ENCODE measurements around the gene PNPLA5.

PNPLA5 gene

DNA sequence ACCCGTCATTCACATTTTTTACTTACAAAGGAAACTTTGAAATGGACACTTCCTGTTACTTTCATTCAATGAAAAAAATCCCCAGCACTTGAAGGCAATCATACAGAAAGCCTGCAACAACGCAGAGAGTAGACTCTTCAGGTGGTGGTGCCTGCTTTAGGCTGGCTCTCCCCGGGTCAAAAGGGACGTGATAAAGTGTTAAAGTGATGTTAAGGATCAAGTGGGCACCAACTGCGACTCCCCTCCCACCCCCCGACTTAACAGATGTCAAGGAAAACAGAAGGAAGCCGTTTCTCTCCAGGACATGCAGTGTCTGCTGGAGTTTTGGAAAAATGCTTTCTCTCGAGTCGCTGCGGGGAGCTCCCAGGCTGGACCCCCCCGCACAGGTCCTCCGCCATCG is 31.4 kb upstream of the PNPLA5 start:
- Histone ChIP-seq H3K4me1 (ENCODE audit: insufficient read depth, poor library complexity, severe bottlenecking) (peaks cover 34% of the 10 kb centered on the region), H3K27me3 (ENCODE audit: insufficient read depth, poor library complexity, severe bottlenecking) (no peaks in the 10 kb centered on the region), H3K27ac (ENCODE audit: poor library complexity, severe bottlenecking) (peak overlapping the region; percentile 75), H3K9me3 (ENCODE audit: severe bottlenecking) (no peaks in the 10 kb centered on the region), H3K4me3 (ENCODE audit: severe bottlenecking) (peak overlapping the region; percentile 72), H3K36me3 (ENCODE audit: low read depth) (peaks cover 12% of the 10 kb centered on the region)
- TF ChIP-seq, protein P1, sequence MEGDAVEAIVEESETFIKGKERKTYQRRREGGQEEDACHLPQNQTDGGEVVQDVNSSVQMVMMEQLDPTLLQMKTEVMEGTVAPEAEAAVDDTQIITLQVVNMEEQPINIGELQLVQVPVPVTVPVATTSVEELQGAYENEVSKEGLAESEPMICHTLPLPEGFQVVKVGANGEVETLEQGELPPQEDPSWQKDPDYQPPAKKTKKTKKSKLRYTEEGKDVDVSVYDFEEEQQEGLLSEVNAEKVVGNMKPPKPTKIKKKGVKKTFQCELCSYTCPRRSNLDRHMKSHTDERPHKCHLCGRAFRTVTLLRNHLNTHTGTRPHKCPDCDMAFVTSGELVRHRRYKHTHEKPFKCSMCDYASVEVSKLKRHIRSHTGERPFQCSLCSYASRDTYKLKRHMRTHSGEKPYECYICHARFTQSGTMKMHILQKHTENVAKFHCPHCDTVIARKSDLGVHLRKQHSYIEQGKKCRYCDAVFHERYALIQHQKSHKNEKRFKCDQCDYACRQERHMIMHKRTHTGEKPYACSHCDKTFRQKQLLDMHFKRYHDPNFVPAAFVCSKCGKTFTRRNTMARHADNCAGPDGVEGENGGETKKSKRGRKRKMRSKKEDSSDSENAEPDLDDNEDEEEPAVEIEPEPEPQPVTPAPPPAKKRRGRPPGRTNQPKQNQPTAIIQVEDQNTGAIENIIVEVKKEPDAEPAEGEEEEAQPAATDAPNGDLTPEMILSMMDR (IDR thresholded peaks at IDR 0.05; ENCODE audit: poor library complexity, severe bottlenecking): no peak
- no peak for ATAC-seq (ENCODE audit: low read depth)
- DNase-seq (ENCODE audit: low spot score): no peak

DNA sequence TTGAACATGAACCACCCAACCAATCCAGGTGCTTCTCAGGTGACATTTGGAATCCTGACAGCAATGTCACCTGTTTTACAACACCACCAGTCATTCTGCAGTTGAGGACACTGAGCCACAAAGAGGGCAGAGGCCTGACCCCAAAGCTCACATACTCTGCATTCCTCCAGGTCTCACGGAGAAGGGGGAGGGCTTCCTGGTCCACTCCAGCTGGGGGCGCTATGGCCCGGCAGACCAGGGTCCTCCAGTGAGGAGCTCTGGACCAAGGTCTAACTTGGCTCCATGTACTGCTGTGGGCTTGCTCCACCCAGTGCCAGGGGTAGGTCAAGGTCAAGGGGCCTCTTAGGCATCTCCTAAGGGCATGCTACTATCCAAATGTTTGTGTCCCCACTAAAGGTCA is 30.3 kb upstream of the PNPLA5 start:
- Histone ChIP-seq H3K4me3 (ENCODE audit: severe bottlenecking) (no peak overlapping the region), H3K36me3 (ENCODE audit: low read depth) (peaks cover 7% of the 10 kb centered on the region), H3K27me3 (ENCODE audit: insufficient read depth, poor library complexity, severe bottlenecking) (no peaks in the 10 kb centered on the region), H3K9me3 (ENCODE audit: severe bottlenecking) (no peaks in the 10 kb centered on the region), H3K4me1 (ENCODE audit: insufficient read depth, poor library complexity, severe bottlenecking) (peaks cover 34% of the 10 kb centered on the region), H3K27ac (ENCODE audit: poor library complexity, severe bottlenecking) (no peak overlapping the region)
- TF ChIP-seq, protein P1 (IDR thresholded peaks at IDR 0.05; ENCODE audit: poor library complexity, severe bottlenecking): no peak
- no peak for ATAC-seq (ENCODE audit: low read depth)
- DNase-seq (ENCODE audit: low spot score): no peak

DNA sequence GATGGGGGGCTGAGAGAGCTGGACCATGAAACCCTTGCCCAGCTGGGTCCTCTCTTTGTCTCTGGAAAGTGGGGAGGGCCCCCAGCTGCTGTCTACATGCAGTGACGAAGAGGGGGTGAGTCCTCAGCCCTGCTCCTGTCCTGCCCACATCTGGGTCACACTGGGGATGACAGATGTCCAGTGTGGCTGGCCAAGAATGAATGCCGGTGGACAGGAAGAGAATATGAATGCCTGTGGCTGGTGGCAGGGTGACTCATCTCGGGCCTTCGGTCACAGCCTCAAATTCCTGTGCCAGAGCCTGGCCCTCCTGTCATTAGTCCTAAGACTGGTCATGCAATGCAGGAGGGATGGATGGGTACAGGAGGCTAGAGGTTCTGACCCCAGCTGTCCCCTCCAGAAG is 29.6 kb upstream of the PNPLA5 start:
- DNase-seq (ENCODE audit: low spot score) (no peak), ATAC-seq (ENCODE audit: low read depth) (no peak)
- peaks cover 29% of the 10 kb centered on the region for H3K4me1 ChIP-seq (ENCODE audit: insufficient read depth, poor library complexity, severe bottlenecking)
- TF ChIP-seq, protein P1 (IDR thresholded peaks at IDR 0.05; ENCODE audit: poor library complexity, severe bottlenecking): no peak
- H3K9me3 ChIP-seq (ENCODE audit: severe bottlenecking): no peaks in the 10 kb centered on the region
- no peaks in the 10 kb centered on the region for H3K36me3 ChIP-seq (ENCODE audit: low read depth)
- no peak overlapping the region for H3K4me3 ChIP-seq (ENCODE audit: severe bottlenecking)
- no peak overlapping the region for H3K27ac ChIP-seq (ENCODE audit: poor library complexity, severe bottlenecking)
- H3K27me3 ChIP-seq (ENCODE audit: insufficient read depth, poor library complexity, severe bottlenecking): no peaks in the 10 kb centered on the region

DNA sequence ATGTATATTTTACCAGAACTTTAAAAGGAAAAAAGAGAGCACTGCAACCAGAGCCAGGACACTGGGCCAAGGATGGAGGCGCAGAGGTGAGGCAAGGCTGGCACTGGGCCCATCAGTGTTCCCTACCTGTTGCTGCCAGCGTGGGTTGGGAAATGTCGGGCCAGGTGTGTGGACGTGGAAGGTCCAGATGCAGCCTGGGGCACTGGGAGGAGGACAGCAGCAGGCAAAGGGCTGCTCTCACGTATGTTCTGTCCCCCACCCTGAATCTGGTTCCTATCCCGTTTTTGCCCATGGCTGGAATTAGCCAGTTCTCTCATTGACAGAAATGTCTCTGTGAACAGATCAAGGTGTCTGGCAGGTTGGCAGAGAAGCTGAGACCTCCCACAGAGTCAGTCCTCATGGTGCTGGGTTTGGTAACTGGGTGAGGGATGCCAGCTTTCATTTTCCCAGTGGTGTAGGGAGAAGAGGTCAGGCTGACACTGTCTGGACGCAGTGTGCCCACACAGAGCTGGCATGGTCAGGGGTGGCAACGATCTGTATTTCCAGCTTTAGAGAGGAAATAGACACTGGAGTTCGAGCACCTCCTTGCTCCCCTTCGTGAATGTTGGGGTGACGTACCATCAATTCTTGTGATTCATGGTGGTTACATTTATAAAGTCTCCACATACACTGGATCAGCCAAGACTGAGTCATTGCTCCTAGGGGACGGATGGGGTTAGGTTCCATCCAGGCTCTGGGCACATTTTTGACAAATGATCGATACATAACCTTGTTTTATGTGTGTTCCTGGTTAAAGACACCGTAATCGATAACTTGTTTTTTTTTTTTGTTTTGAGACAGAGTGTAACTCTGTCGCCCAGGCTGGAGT is 27.5 kb upstream of the PNPLA5 start:
- ATAC-seq (ENCODE audit: low read depth): no peak
- H3K27ac ChIP-seq (ENCODE audit: poor library complexity, severe bottlenecking): peak overlapping the region; percentile 24
- TF ChIP-seq, protein P1 (IDR thresholded peaks at IDR 0.05; ENCODE audit: poor library complexity, severe bottlenecking): no peak
- H3K4me3 ChIP-seq (ENCODE audit: severe bottlenecking): no peak overlapping the region
- DNase-seq (ENCODE audit: low spot score): no peak
- no peaks in the 10 kb centered on the region for H3K9me3 ChIP-seq (ENCODE audit: severe bottlenecking)
- H3K36me3 ChIP-seq (ENCODE audit: low read depth): no peaks in the 10 kb centered on the region
- H3K4me1 ChIP-seq (ENCODE audit: insufficient read depth, poor library complexity, severe bottlenecking): peaks cover 14% of the 10 kb centered on the region
- H3K27me3 ChIP-seq (ENCODE audit: insufficient read depth, poor library complexity, severe bottlenecking): no peaks in the 10 kb centered on the region

DNA sequence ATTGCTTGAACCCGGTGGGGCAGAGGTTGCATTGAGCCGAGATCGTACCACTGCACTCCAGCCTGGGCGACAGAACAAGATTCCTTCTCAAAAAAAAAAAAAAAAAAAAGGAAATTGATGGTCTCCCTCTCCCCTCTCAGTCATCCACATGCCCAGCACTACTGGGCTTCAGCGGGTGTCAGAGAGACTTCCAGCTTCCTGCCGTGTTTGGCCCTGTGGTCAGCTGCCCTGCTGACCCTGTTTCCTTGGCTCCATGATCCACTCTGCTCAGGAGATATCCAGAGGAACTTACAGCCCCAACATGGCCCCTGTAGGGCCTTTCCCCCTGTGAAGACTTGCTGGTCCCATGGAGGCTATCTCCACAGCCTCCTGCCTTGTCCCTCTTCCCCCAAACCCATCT is 25.7 kb upstream of the PNPLA5 start:
- ATAC-seq (ENCODE audit: low read depth): no peak
- peaks cover 10% of the 10 kb centered on the region for H3K4me1 ChIP-seq (ENCODE audit: insufficient read depth, poor library complexity, severe bottlenecking)
- H3K9me3 ChIP-seq (ENCODE audit: severe bottlenecking): no peaks in the 10 kb centered on the region
- no peak overlapping the region for H3K4me3 ChIP-seq (ENCODE audit: severe bottlenecking)
- TF ChIP-seq, protein P1 (IDR thresholded peaks at IDR 0.05; ENCODE audit: poor library complexity, severe bottlenecking): no peak
- no peak for DNase-seq (ENCODE audit: low spot score)
- no peaks in the 10 kb centered on the region for H3K36me3 ChIP-seq (ENCODE audit: low read depth)
- no peak overlapping the region for H3K27ac ChIP-seq (ENCODE audit: poor library complexity, severe bottlenecking)
- no peaks in the 10 kb centered on the region for H3K27me3 ChIP-seq (ENCODE audit: insufficient read depth, poor library complexity, severe bottlenecking)

Measured in RWPE2 (cell line).